Fibroblast of lung (primary cell): ENCODE results near the gene DNAH6.

ENCODE experiments used
- EZH2 ChIP-seq: IDR thresholded peaks from 2 replicates; pipeline ENCODE4 v1.5.1; 2012; ENCODE audit warnings: low read length, control low read depth, mild to moderate bottlenecking; ENCODE audit errors: missing control alignments
- TF ChIP-seq, protein P1 (sequence below), 2 donors: IDR thresholded peaks in 1 of 2; conservative IDR thresholded peaks in 1 of 2; 1 replicate in 1 of 2; 2 replicates in 1 of 2; pipeline ENCODE4 v1.5.1; 2011 to 2012; ENCODE audit warnings: low read length in 2 of 2, control low read depth in 1 of 2, inconsistent platforms in 1 of 2, low read depth in 1 of 2, mild to moderate bottlenecking in 1 of 2

DNA sequence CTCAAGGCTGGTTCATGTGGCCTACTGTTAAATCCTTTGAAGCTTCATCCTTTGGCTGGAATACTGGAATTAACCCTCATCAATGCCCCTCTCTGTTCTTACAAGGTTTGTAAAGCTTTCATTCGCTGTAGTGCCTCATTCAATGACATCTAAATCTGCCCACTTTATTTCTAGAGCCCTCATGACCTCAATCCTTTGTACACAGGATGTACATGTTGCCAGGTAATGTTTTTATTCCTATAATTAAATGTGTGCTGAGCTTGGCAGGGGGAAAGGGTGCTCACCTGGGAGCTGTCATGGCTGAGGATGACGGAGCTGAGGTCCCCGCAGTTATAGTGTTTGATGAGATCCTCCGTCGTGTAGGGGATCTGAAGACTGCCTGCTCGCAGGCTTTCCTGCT lies 325.3 kb downstream of the DNAH6 start:
- TF ChIP-seq EZH2: no peak
- TF ChIP-seq, protein P1, sequence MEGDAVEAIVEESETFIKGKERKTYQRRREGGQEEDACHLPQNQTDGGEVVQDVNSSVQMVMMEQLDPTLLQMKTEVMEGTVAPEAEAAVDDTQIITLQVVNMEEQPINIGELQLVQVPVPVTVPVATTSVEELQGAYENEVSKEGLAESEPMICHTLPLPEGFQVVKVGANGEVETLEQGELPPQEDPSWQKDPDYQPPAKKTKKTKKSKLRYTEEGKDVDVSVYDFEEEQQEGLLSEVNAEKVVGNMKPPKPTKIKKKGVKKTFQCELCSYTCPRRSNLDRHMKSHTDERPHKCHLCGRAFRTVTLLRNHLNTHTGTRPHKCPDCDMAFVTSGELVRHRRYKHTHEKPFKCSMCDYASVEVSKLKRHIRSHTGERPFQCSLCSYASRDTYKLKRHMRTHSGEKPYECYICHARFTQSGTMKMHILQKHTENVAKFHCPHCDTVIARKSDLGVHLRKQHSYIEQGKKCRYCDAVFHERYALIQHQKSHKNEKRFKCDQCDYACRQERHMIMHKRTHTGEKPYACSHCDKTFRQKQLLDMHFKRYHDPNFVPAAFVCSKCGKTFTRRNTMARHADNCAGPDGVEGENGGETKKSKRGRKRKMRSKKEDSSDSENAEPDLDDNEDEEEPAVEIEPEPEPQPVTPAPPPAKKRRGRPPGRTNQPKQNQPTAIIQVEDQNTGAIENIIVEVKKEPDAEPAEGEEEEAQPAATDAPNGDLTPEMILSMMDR (conservative IDR thresholded peaks at IDR 0.05 in 1 of 2, IDR thresholded peaks at IDR 0.05 in 1 of 2; ENCODE audit: low read depth in 1 of 2, low read length in 2 of 2): no peak
